ENCODE measurements around the gene SMCO4.

The SMCO4 gene

GRCh38 chr11:93490996-93491618, 52.1 kb downstream of the SMCO4 start:
- H3K9ac ChIP-seq (ENCODE audit: low read length) = no peak overlapping the region
- no peaks in the 10 kb centered on the region for H3K9me3 ChIP-seq (ENCODE audit: low read length)
- no peak overlapping the region for H3K4me2 ChIP-seq (ENCODE audit: low read length)
- H3K36me3 ChIP-seq (ENCODE audit: insufficient read depth, low read length) = no peaks in the 10 kb centered on the region
- H2AFZ ChIP-seq (ENCODE audit: low read length) = no peak overlapping the region
- H3K27me3 ChIP-seq (ENCODE audit: insufficient read depth, low read length) = no peaks in the 10 kb centered on the region
- no peak overlapping the region for H3K4me3 ChIP-seq (ENCODE audit: low read depth, low read length, poor library complexity, severe bottlenecking)
- TF ChIP-seq CTCF (IDR thresholded peaks at IDR 0.05; ENCODE audit: low read length) (no peak), EZH2 (IDR thresholded peaks at IDR 0.05; ENCODE audit: borderline replicate concordance, low read length) (no peak)
- no peaks in the 10 kb centered on the region for H3K4me1 ChIP-seq (ENCODE audit: insufficient read depth, low read length, severe bottlenecking)
- H3K27ac ChIP-seq (ENCODE audit: low read depth, low read length, poor library complexity, severe bottlenecking) = no peak overlapping the region
- no peaks in the 10 kb centered on the region for H4K20me1 ChIP-seq (ENCODE audit: insufficient read depth, low read length)
- H3K9me2 ChIP-seq (ENCODE audit: low read depth, low read length) = no peaks in the 10 kb centered on the region
- H3K79me2 ChIP-seq (ENCODE audit: insufficient read depth, low read length) = no peaks in the 10 kb centered on the region
- no peaks in the 10 kb centered on the region for H3F3A ChIP-seq (ENCODE audit: insufficient read depth, low read length)

GRCh38 chr11:93489841-93490240, 53.4 kb downstream of the SMCO4 start:
- Histone ChIP-seq H3K9ac (ENCODE audit: low read length) (no peak overlapping the region), H3K9me3 (ENCODE audit: low read length) (no peaks in the 10 kb centered on the region), H4K20me1 (ENCODE audit: insufficient read depth, low read length) (no peaks in the 10 kb centered on the region), H3K9me2 (ENCODE audit: low read depth, low read length) (no peaks in the 10 kb centered on the region), H3K36me3 (ENCODE audit: insufficient read depth, low read length) (no peaks in the 10 kb centered on the region), H3K4me3 (ENCODE audit: low read depth, low read length, poor library complexity, severe bottlenecking) (no peak overlapping the region), H3K79me2 (ENCODE audit: insufficient read depth, low read length) (no peaks in the 10 kb centered on the region), H3K27me3 (ENCODE audit: insufficient read depth, low read length) (no peaks in the 10 kb centered on the region), H3K4me2 (ENCODE audit: low read length) (no peak overlapping the region), H3K4me1 (ENCODE audit: insufficient read depth, low read length, severe bottlenecking) (no peaks in the 10 kb centered on the region), H3F3A (ENCODE audit: insufficient read depth, low read length) (no peaks in the 10 kb centered on the region), H2AFZ (ENCODE audit: low read length) (no peak overlapping the region), H3K27ac (ENCODE audit: low read depth, low read length, poor library complexity, severe bottlenecking) (no peak overlapping the region)
- TF ChIP-seq EZH2 (IDR thresholded peaks at IDR 0.05; ENCODE audit: borderline replicate concordance, low read length) (no peak), CTCF (IDR thresholded peaks at IDR 0.05; ENCODE audit: low read length) (no peak)

GRCh38 chr11:93487032-93487483, 56.1 kb downstream of the SMCO4 start:
- no peak overlapping the region for H2AFZ ChIP-seq (ENCODE audit: low read length)

More at GRCh38 chr11:93487032-93487483, 56.1 kb downstream of the SMCO4 start:
- H3K27me3 ChIP-seq (ENCODE audit: insufficient read depth, low read length) = no peaks in the 10 kb centered on the region
- H3K27ac ChIP-seq (ENCODE audit: low read depth, low read length, poor library complexity, severe bottlenecking) = no peak overlapping the region
- H3F3A ChIP-seq (ENCODE audit: insufficient read depth, low read length) = no peaks in the 10 kb centered on the region
- no peaks in the 10 kb centered on the region for H3K79me2 ChIP-seq (ENCODE audit: insufficient read depth, low read length)
- no peaks in the 10 kb centered on the region for H4K20me1 ChIP-seq (ENCODE audit: insufficient read depth, low read length)
- H3K9me2 ChIP-seq (ENCODE audit: low read depth, low read length) = no peaks in the 10 kb centered on the region
- TF ChIP-seq CTCF (IDR thresholded peaks at IDR 0.05; ENCODE audit: low read length) (no peak), EZH2 (IDR thresholded peaks at IDR 0.05; ENCODE audit: borderline replicate concordance, low read length) (no peak)
- H3K4me1 ChIP-seq (ENCODE audit: insufficient read depth, low read length, severe bottlenecking) = no peaks in the 10 kb centered on the region
- H3K36me3 ChIP-seq (ENCODE audit: insufficient read depth, low read length) = no peaks in the 10 kb centered on the region
- H3K9ac ChIP-seq (ENCODE audit: low read length) = no peak overlapping the region
- H3K4me3 ChIP-seq (ENCODE audit: low read depth, low read length, poor library complexity, severe bottlenecking) = no peak overlapping the region
- H3K4me2 ChIP-seq (ENCODE audit: low read length) = no peak overlapping the region
- H3K9me3 ChIP-seq (ENCODE audit: low read length) = no peaks in the 10 kb centered on the region

Measured in OCI-LY1 (cell line).